Fibroblast of skin of right biceps (primary cell): ENCODE measurements around the gene ZNF469.
"Not testable (repeated sequence)": the region's sequence is repeated elsewhere in the genome, so short reads cannot be mapped to it uniquely, and the experiment has no call there.

Source experiments
- DNase-seq: peaks from one replicate; pipeline ENCODE4 v3.0.0-alpha.2; 2013

Gene ZNF469

DNA sequence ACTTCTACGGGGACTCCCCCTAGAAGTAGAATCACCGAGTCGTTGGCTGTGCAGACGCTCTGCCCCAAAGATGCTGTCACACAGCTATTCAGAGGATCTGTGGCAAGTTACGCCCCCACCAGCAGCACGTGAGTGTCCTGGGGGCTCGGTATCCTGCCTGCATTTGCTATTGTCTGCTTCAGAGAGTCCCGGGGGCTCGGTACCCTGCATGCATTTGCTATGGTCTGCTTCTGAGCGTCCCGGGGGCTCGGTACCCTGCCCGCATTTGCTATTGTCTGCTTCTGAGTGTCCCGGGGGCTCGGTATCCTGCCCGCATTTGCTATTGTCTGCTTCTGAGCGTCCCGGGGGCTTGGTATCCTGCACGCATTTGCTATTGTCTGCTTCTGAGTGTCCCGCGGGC is 23.8 kb upstream of the ZNF469 start:
- no peak for DNase-seq

- not testable (repeated sequence) for DNase-seq
Observed at GRCh38 chr16:88360401-88360800, 22.4 kb upstream of the ZNF469 start.

GRCh38 chr16:88360999-88361398 is 21.8 kb upstream of the ZNF469 start:
- no peak for DNase-seq

- DNase-seq: no peak
Observed at GRCh38 chr16:88361775-88362174, 21.0 kb upstream of the ZNF469 start.

GRCh38 chr16:88363239-88363891 is 19.4 kb upstream of the ZNF469 start:
- no peak for DNase-seq

- DNase-seq: no peak
Observed at GRCh38 chr16:88365244-88365865, 17.4 kb upstream of the ZNF469 start.

DNA sequence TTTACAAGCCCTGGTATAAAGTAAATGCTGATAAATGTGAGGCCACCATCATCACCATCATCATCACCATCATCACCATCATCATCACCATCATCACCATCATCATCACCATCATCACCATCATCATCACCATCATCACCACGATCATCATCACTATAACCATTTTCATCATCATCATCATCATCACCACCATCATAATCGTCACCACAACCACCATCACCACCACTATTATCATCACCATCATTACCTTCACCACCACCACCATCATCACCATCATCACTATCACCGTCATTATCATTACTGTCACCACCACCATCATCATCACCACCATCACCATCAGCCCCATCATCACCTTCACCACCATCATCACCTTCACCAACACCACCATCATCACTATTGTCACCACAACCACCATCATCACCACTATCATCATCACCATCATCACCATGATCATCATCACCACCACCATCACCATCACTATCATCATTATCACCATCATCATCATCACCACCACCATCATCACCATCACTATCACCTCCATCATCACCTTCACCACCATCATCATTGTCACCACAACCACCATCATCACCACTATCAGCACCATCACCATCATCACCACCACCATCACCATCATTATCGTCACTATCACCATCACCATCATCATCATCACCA is 16.6 kb upstream of the ZNF469 start:
- DNase-seq: no peak

DNA sequence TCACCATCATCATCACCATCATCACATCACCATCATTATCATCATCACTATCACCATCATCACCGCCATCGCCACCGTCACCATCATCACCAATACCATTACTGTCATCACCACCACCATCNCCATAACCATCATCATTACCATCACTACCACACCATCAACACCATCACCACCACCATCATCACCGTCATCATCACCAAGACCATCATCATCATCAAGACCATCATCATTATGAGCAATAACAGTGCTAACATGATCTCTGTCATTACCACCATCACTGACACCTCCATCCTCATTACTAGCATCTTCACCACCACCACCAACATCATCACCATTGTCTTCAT is 16.1 kb upstream of the ZNF469 start:
- DNase-seq: no peak

DNA sequence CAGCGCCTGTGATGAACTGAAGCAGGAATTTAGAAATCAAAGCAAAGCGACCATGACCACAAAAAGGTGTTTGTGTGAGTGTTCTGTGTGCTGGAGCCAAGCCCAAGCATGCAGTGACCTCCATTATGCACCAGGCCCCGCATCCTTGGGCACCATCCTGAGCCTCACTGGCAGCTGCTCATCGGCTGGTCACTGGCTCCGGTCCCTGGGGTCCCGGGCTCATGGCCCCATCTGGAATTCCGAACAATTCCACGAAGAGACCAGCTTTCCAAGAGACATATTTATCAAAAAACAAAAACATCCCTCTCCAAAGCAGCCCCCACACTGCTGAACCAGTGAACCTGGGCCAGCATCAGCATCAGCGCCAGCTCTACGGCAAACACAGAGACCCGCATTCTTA is 15.2 kb upstream of the ZNF469 start:
- DNase-seq: no peak

- DNase-seq: no peak
Observed at GRCh38 chr16:88368036-88368435, 14.7 kb upstream of the ZNF469 start.

DNA sequence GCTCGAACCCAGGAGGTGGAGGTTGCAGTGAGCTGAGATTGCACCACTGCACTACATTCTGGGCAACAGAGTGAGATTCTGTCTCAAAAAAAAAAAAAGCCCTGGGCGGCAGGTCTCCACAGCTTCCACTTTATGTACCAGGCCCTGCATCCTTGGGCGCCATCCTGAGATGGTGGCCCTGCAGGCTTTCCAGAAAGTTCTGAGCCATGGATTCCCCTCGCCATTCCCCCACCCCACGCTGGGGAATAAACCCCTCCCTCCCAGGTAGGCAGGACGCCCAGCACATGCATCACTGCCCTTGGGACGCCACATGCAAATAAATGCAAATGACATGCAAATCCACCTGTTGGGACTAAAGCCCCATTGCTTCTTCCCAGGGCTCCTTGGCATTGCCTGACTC is 13.8 kb upstream of the ZNF469 start:
- no peak for DNase-seq

GRCh38 chr16:88369447-88370008 is 13.2 kb upstream of the ZNF469 start:
- no peak for DNase-seq

GRCh38 chr16:88370365-88370764 is 12.4 kb upstream of the ZNF469 start:
- no peak for DNase-seq

GRCh38 chr16:88372522-88372921 is 10.2 kb upstream of the ZNF469 start:
- DNase-seq: no peak

DNA sequence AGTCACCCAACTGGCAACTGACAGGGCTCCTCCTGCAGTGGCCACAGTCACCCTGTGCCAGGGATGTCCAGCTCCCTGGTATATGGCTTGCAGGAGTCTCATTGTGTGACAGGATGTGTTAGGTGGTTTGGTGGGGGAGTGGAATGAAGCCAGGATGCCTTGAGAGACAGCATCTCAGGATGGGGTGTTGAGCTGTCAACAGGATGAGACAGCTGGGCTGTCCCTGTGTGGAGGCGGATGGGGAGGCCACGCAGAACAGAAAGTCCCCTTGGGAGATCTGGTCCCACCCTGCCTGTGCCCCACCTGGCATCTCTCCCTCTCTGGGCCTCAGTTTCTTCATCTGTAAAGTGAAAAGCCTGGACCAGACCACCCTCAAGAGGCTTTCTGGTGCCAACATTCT is 9.5 kb upstream of the ZNF469 start:
- no peak for DNase-seq

DNA sequence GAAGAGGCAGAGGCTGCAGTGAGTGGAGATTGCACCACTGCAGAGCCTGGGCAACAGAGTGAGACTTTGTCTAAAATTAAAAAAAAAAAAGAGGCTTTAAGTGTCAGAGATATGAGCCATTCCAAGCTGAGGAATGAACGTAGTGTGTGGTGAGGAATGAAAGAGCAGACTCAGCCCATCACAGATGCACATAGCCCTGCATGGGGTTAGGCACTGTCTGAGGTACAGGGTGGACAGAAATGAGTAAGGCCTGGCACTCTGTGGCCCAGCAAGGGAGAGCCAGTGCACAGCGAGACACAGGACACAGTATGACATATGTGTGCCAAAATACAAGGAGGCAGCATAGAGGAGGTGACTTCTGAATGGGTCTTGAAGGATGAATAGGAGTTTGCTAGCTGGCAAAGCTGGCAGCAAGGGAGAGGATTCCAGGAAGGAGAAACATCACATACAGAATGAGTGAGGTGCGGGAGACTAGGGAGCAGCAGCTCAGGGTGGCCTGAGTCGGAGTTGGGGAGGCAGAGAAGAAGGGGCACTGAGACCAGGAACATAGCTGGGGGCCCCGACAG is 8.7 kb upstream of the ZNF469 start:
- DNase-seq: no peak

- DNase-seq: no peak
Observed at GRCh38 chr16:88374736-88375135, 8.0 kb upstream of the ZNF469 start.

DNA sequence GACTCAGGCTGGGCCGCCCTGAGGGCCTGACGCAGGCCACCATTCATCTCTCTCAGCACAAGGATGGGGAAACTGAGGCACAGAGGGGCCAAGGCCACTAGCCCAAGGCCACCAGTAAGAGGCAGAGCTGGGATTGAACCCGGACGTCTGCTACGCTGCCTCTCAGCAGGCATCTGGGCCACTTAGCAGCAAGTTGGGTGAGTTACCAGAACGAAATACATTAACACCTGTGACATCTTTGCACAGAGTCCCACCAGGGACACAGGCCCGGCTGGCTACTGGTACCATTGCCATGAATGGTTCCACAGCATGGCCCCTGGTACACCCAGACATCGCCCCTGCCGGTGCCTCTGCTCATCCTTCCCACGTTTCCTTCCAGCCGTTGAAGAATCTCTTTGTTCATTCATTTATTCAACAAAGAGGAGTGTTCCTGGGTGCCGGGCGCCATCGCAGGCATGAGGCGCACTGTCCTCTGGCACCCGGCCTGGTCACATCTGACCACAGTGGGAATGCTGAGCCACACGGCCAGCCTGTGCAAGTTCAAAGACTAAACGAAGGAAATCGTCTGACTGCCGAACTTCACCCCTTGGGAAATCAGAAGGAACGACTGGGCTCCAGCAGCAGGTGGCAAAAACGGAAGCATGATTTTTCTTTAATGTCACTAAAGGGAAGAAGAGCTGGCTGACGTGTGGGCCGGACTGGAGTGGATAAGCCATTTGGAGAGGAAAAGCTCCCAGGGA is 7.4 kb upstream of the ZNF469 start:
- no peak for DNase-seq

DNA sequence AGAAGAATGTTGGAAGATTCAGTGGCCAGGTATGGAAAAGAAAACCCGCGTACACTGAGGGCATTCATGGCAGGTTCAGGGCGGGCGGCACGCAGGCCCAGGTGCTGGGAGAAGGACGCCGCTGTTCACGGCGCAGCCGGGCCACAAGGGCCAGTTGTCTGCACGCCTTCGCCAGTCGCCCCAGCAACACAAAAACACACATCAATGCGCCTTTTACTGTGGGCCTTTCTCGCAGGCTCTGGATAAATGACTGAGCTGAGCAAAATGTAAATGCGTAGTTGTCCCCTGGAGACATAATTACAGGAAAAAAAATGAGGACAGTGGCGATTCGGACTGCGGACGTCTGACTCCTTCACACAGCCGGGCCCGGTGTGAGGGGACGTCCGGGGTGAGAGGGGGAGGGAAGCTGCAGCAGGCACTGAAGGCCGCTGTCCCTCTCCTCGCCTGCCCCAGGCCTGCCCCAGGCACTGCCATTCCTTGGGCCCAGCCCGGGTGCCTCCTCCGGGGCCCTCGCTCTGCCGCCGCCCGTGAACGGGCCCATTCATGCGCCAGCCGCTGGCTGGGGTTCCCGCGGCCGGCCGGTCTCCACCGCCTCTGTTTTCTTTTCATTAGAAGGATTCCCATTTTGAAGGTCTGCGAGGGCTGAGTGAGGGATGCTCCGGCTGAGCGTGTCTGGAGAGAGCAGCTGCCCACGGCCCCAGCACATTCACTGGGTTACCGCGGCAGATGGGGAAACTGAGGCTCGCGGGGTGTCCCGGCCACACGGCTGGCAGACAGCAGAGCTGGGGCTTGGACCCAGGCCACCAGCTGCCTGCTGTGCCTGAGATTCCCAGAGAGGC is 6.5 kb upstream of the ZNF469 start:
- DNase-seq: no peak

GRCh38 chr16:88376835-88377726 is 5.7 kb upstream of the ZNF469 start:
- DNase-seq: no peak

DNA sequence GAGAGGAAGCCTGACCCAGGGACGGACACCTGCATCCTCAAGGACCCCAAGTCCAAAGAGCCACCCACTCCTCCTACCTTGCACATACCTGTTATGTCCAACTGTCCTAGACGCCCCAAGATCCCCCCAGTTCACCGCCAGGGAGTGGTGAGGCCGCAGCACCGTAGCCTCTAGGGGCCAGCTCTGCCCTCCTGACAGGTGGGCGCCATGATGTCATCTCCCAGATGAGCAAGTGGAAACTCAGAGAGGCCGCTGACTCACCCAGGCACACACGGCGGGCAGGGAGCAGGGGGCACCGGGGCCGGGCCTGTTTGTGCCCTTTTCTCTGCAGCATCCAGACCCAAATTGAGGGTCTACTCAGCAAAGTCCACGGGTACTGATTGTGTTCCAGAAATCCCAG is 4.8 kb upstream of the ZNF469 start:
- no peak for DNase-seq
